Astrocyte (in vitro differentiated cells and primary cell): ENCODE data around the gene RFLNA.

Source experiments
- CTCF ChIP-seq: IDR thresholded peaks from 2 replicates; pipeline ENCODE4 v1.5.1; 2011; ENCODE audit warnings: low read depth, mild to moderate bottlenecking, inconsistent platforms, low read length, moderate library complexity; ENCODE audit not compliant: insufficient read depth
- EZH2 ChIP-seq: IDR thresholded peaks from 2 replicates; pipeline ENCODE4 v1.6.1; 2012; ENCODE audit warnings: mild to moderate bottlenecking, low read length, inconsistent platforms; ENCODE audit not compliant: insufficient read depth

GRCh38 chr12:124358572-124358971 lies 63.7 kb downstream of the RFLNA start:
- no peak for TF ChIP-seq EZH2
- TF ChIP-seq CTCF: no peak
